HFFc6 (cell line): ENCODE results near the gene TAS1R2. TPM values are rescaled to one million over a fixed set of nuclear protein-coding genes. Genes with fewer than 3 reads are reported as not detected.
A peak's percentile ranks its signal among the peaks of the same experiment; 100 is the strongest.

ENCODE experiments used
- DNase-seq: peaks from one replicate; pipeline ENCODE4 v3.0.0-alpha.2; 2018
- H3K27ac Mint-ChIP-seq: 2 replicates; pipeline ENCODE4 v1.8.0; 2020; ENCODE audit warnings: mild to moderate bottlenecking, mixed read lengths
- H3K27me3 Mint-ChIP-seq: 2 replicates; pipeline ENCODE4 v1.8.0; 2021; ENCODE audit warnings: mild to moderate bottlenecking, moderate library complexity, mixed read lengths; ENCODE audit not compliant: insufficient read depth
- H3K36me3 Mint-ChIP-seq: 2 replicates; pipeline ENCODE4 v1.8.0; 2021; ENCODE audit warnings: low read depth, mixed read lengths
- H3K4me1 Mint-ChIP-seq: 2 replicates; pipeline ENCODE4 v1.8.0; 2020; ENCODE audit warnings: low read depth, mixed read lengths
- H3K4me3 Mint-ChIP-seq: 2 replicates; pipeline ENCODE4 v1.8.0; 2020; ENCODE audit warnings: mild to moderate bottlenecking, moderate library complexity, mixed read lengths
- H3K9me3 Mint-ChIP-seq: 2 replicates; pipeline ENCODE4 v1.8.0; 2020; ENCODE audit warnings: mild to moderate bottlenecking, mixed read lengths
- total RNA-seq, 6 experiments: library from RNA; stranded (reverse); fragmentation: NEBNext Ultra II Directional; extraction: Animal tissue kit (Norgen Biotek cat#: 25700); gene quantifications; 2 replicates in 1 of 6; 3 replicates in 5 of 6; pipeline ENCODE4 v1.2.3, GENCODE V29; 2021
- TF ChIP-seq, protein P1 (sequence below): fragments of 200-600 bp; sonication (generic); IDR thresholded peaks from 2 replicates; pipeline ENCODE4 v1.5.0; 2021; ENCODE audit warnings: antibody characterized with exemption, mild to moderate bottlenecking

Gene TAS1R2
- total RNA-seq, 6 experiments from 2014 or later = not detected

DNA sequence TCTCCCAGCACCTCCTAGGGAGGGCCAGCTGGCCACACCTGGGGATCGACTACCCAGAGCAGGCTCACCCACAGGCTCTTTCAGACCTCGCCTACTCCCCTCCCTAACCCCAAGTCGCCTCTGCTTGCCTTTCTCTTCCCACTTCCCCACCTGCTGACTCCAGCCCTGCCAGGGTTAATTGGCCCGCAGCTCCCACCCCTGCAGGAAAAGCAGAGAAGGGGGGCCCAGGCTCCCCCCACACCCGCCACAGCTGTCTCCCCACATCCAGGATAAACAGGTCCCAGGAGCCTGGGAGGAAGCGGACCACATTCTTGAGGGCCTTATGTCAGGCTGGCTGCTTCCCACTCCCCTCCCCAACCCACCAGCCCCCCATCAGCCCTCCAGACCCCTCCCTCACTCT is 45.0 kb downstream of the TAS1R2 start:
- no peaks in the 10 kb centered on the region for H3K9me3 Mint-ChIP-seq
- TF ChIP-seq, protein P1, sequence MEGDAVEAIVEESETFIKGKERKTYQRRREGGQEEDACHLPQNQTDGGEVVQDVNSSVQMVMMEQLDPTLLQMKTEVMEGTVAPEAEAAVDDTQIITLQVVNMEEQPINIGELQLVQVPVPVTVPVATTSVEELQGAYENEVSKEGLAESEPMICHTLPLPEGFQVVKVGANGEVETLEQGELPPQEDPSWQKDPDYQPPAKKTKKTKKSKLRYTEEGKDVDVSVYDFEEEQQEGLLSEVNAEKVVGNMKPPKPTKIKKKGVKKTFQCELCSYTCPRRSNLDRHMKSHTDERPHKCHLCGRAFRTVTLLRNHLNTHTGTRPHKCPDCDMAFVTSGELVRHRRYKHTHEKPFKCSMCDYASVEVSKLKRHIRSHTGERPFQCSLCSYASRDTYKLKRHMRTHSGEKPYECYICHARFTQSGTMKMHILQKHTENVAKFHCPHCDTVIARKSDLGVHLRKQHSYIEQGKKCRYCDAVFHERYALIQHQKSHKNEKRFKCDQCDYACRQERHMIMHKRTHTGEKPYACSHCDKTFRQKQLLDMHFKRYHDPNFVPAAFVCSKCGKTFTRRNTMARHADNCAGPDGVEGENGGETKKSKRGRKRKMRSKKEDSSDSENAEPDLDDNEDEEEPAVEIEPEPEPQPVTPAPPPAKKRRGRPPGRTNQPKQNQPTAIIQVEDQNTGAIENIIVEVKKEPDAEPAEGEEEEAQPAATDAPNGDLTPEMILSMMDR = no peak
- H3K27me3 Mint-ChIP-seq = peaks cover 30% of the 10 kb centered on the region

GRCh38 chr1:18812453-18812939 is 47.0 kb downstream of the TAS1R2 start:
- Mint-ChIP-seq H3K27ac (no peak overlapping the region), H3K36me3 (no peaks in the 10 kb centered on the region), H3K4me3 (no peak overlapping the region), H3K9me3 (no peaks in the 10 kb centered on the region), H3K27me3 (peaks cover 21% of the 10 kb centered on the region), H3K4me1 (peaks cover 6% of the 10 kb centered on the region; the same call in 1 of the 2 replicates)
- peak; percentile 11 for DNase-seq
- TF ChIP-seq, protein P1 = no peak

More for the DNA sequence above, 45.0 kb downstream of the TAS1R2 start:
- peaks cover 6% of the 10 kb centered on the region; the same call in 1 of the 2 replicates for H3K4me1 Mint-ChIP-seq
- H3K36me3 Mint-ChIP-seq = no peaks in the 10 kb centered on the region
- DNase-seq = no peak
- H3K4me3 Mint-ChIP-seq = no peak overlapping the region
- H3K27ac Mint-ChIP-seq = no peak overlapping the region

- Mint-ChIP-seq H3K36me3 (no peaks in the 10 kb centered on the region), H3K4me1 (peaks cover 3% of the 10 kb centered on the region; the same call in 1 of the 2 replicates), H3K9me3 (no peaks in the 10 kb centered on the region), H3K4me3 (no peak overlapping the region), H3K27me3 (peaks cover 18% of the 10 kb centered on the region), H3K27ac (no peak overlapping the region)
- TF ChIP-seq, protein P1 = no peak
- DNase-seq = no peak
Observed at GRCh38 chr1:18811733-18812452, 47.6 kb downstream of the TAS1R2 start.

GRCh38 chr1:18809953-18810899 is 49.2 kb downstream of the TAS1R2 start:
- TF ChIP-seq, protein P1 = no peak
- DNase-seq = no peak
- no peak overlapping the region for H3K27ac Mint-ChIP-seq
- H3K4me1 Mint-ChIP-seq = 0 out of 2 replicates have a peak, but pooled peaks cover 6% of the 10 kb centered on the region
- no peaks in the 10 kb centered on the region for H3K9me3 Mint-ChIP-seq
- peaks cover 16% of the 10 kb centered on the region for H3K27me3 Mint-ChIP-seq
- no peaks in the 10 kb centered on the region for H3K36me3 Mint-ChIP-seq
- no peak overlapping the region for H3K4me3 Mint-ChIP-seq

- peaks cover 18% of the 10 kb centered on the region for H3K27me3 Mint-ChIP-seq
- H3K4me1 Mint-ChIP-seq = 0 out of 2 replicates have a peak, but pooled peaks cover 6% of the 10 kb centered on the region
Observed at GRCh38 chr1:18808550-18808949, 50.9 kb downstream of the TAS1R2 start.

More at GRCh38 chr1:18808550-18808949, 50.9 kb downstream of the TAS1R2 start:
- H3K27ac Mint-ChIP-seq = no peak overlapping the region
- H3K36me3 Mint-ChIP-seq = no peaks in the 10 kb centered on the region
- TF ChIP-seq, protein P1 = no peak
- H3K9me3 Mint-ChIP-seq = no peaks in the 10 kb centered on the region
- no peak for DNase-seq
- H3K4me3 Mint-ChIP-seq = no peak overlapping the region
